ENCODE results near the gene LRRC38.

DNA sequence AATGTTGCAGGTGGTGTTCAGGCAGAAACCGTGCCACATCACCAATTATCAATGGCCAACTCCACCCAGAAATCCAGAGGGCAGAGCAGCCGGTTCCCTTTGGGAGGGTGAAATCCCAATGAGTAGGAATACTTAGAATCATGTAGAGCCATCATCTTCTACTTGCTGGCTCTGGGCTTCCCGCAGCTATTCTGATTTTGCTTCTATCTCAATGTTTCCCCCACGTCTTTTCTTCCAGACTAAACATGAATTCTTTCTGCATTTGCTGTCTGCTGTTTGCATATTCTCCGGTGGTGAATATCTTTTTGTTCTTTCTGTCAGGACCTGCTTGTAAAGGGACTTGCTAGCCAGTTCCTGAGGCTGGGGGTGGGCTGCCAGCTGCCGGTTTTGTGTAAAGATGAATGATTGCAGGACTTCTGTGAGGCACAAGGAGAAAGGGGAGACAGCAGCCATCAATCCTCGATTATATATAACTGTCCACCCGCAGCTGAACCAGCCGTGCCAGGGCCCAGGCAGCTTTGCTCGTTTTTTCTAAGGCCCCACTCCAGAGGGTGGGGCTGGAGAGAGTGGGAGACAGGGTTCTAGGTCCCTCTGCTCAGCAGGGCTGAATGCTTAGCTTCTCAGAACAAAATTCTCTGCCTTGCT, 70.3 kb downstream of the LRRC38 start:
- TF ChIP-seq, protein P1, sequence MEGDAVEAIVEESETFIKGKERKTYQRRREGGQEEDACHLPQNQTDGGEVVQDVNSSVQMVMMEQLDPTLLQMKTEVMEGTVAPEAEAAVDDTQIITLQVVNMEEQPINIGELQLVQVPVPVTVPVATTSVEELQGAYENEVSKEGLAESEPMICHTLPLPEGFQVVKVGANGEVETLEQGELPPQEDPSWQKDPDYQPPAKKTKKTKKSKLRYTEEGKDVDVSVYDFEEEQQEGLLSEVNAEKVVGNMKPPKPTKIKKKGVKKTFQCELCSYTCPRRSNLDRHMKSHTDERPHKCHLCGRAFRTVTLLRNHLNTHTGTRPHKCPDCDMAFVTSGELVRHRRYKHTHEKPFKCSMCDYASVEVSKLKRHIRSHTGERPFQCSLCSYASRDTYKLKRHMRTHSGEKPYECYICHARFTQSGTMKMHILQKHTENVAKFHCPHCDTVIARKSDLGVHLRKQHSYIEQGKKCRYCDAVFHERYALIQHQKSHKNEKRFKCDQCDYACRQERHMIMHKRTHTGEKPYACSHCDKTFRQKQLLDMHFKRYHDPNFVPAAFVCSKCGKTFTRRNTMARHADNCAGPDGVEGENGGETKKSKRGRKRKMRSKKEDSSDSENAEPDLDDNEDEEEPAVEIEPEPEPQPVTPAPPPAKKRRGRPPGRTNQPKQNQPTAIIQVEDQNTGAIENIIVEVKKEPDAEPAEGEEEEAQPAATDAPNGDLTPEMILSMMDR (conservative IDR thresholded peaks at IDR 0.05; ENCODE audit: low read depth, low read length) = no peak
- no peak for TF ChIP-seq RFX5 (IDR thresholded peaks at IDR 0.05; ENCODE audit: low read depth, low read length)
- no peak for TF ChIP-seq SMC3 (IDR thresholded peaks at IDR 0.05; ENCODE audit: low read depth, low read length)
- no peak for TF ChIP-seq RAD21 (IDR thresholded peaks at IDR 0.05; ENCODE audit: low read length)
- no peak for TF ChIP-seq POLR2A (IDR thresholded peaks at IDR 0.05; ENCODE audit: low read depth, low read length)
- TF ChIP-seq BHLHE40 (IDR thresholded peaks at IDR 0.05; ENCODE audit: low read depth, low read length) = no peak
- no peak for TF ChIP-seq MAZ (IDR thresholded peaks at IDR 0.05; ENCODE audit: borderline replicate concordance, low read depth, low read length)
